Measurements from ENCODE around the gene GPR161. TPM values are rescaled to one million over a fixed set of nuclear protein-coding genes. Genes with fewer than 3 reads are reported as not detected.
A peak's percentile ranks its signal among the peaks of the same experiment; 100 is the strongest.
"Not testable (repeated sequence)": the region's sequence is repeated elsewhere in the genome, so short reads cannot be mapped to it uniquely, and the experiment has no call there.

Gene GPR161
- total RNA-seq, 1 experiment from 2014 or later, result 5.4 TPM

GRCh38 chr1:168087696-168088095 lies 49.0 kb downstream of the GPR161 start:
- DNase-seq (ENCODE audit: low read depth), result no peak

GRCh38 chr1:168086438-168086837 lies 50.3 kb downstream of the GPR161 start:
- DNase-seq (ENCODE audit: low read depth), result no peak

- DNase-seq (ENCODE audit: low read depth), result no peak
Observed at GRCh38 chr1:168085401-168085872, 51.3 kb downstream of the GPR161 start.

GRCh38 chr1:168084396-168085231 lies 52.1 kb downstream of the GPR161 start:
- no peak for DNase-seq (ENCODE audit: low read depth)

GRCh38 chr1:168083456-168084325 lies 53.0 kb downstream of the GPR161 start:
- DNase-seq (ENCODE audit: low read depth), result no peak

- DNase-seq (ENCODE audit: low read depth), result peak; percentile 63
Observed at GRCh38 chr1:168082008-168082876, 54.5 kb downstream of the GPR161 start.

- DNase-seq (ENCODE audit: low read depth), result peak; percentile 30
Observed at GRCh38 chr1:168081373-168082007, 55.2 kb downstream of the GPR161 start.

GRCh38 chr1:168079761-168080160 lies 57.0 kb downstream of the GPR161 start:
- DNase-seq (ENCODE audit: low read depth), result peak; percentile 18

- DNase-seq (ENCODE audit: low read depth), result no peak
Observed at GRCh38 chr1:168069384-168069783, 67.3 kb downstream of the GPR161 start.

GRCh38 chr1:168065506-168065905 lies 71.2 kb downstream of the GPR161 start:
- no peak for DNase-seq (ENCODE audit: low read depth)

- no peak for DNase-seq (ENCODE audit: low read depth)
Observed at GRCh38 chr1:168064216-168064615, 72.5 kb downstream of the GPR161 start.

GRCh38 chr1:168057921-168058320 lies 78.8 kb downstream of the GPR161 start:
- no peak for DNase-seq (ENCODE audit: low read depth)

- no peak for DNase-seq (ENCODE audit: low read depth)
Observed at GRCh38 chr1:168057355-168057754, 79.4 kb downstream of the GPR161 start.

- DNase-seq (ENCODE audit: low read depth), result not testable (repeated sequence)
Observed at GRCh38 chr1:168056152-168056551, 80.6 kb downstream of the GPR161 start.

- no peak for DNase-seq (ENCODE audit: low read depth)
Observed at GRCh38 chr1:168054117-168054516, 82.6 kb downstream of the GPR161 start.

GRCh38 chr1:168053681-168054080 lies 83.0 kb downstream of the GPR161 start:
- DNase-seq (ENCODE audit: low read depth), result no peak

GRCh38 chr1:168050880-168051279 lies 85.8 kb downstream of the GPR161 start:
- no peak for DNase-seq (ENCODE audit: low read depth)

GRCh38 chr1:168050307-168050706 lies 86.4 kb downstream of the GPR161 start:
- DNase-seq (ENCODE audit: low read depth), result no peak

- no peak for DNase-seq (ENCODE audit: low read depth)
Observed at GRCh38 chr1:168045311-168045710, 91.4 kb downstream of the GPR161 start.

GRCh38 chr1:168042362-168042761 lies 94.4 kb downstream of the GPR161 start:
- no peak for DNase-seq (ENCODE audit: low read depth)

GRCh38 chr1:168035345-168035744 lies 101.4 kb downstream of the GPR161 start:
- DNase-seq (ENCODE audit: low read depth), result no peak
